ENCODE results near the gene GHR. TPM values are rescaled to one million over a fixed set of nuclear protein-coding genes. Genes with fewer than 3 reads are reported as not detected.
A peak's percentile ranks its signal among the peaks of the same experiment; 100 is the strongest.

GHR gene
- total RNA-seq, 1 donor, result 5.4 TPM

DNA sequence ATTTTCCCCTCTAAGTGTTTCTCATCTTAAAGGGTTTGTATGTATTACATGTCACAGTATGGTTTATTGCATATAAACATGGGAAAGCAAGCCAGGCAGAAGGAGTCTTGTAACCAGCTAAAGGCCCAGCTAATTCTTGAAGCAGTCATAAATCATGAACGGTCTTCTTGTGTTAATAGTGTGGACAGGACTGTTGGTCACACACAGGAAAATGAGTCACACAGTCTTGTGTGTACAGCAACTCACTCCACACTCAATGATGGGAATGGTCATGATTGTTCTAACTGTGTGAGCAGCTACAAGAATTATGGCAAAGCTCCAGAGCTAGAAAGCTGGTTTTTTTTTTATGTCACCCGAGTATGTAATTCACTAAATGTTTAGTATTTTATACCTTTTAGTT is 123.9 kb downstream of the GHR start:
- H3K4me3 ChIP-seq (ENCODE audit: insufficient read depth, low read length), result no peak overlapping the region
- H3K79me2 ChIP-seq (ENCODE audit: insufficient read depth, low read length), result no peaks in the 10 kb centered on the region
- no peaks in the 10 kb centered on the region for H3K36me3 ChIP-seq (ENCODE audit: insufficient read depth, low read length)
- peak; percentile 46 for DNase-seq (ENCODE audit: insufficient read length, low spot score, missing footprints)
- H3K4me1 ChIP-seq (ENCODE audit: insufficient read depth, low read length), result no peaks in the 10 kb centered on the region
- no peak overlapping the region for H2AFZ ChIP-seq (ENCODE audit: low read length)
- no peak overlapping the region for H3K4me2 ChIP-seq (ENCODE audit: insufficient read depth, low read length)
- no peaks in the 10 kb centered on the region for H3K27me3 ChIP-seq (ENCODE audit: insufficient read depth, low read length)
- no peaks in the 10 kb centered on the region for H3K9me3 ChIP-seq (ENCODE audit: low read depth, low read length)
- H4K20me1 ChIP-seq (ENCODE audit: insufficient read depth, low read length), result no peaks in the 10 kb centered on the region
- no peak overlapping the region for H3K27ac ChIP-seq (ENCODE audit: low read depth, low read length)
- no peak for TF ChIP-seq CTCF (IDR thresholded peaks at IDR 0.05; ENCODE audit: extremely low read depth, low read depth, low read length)

GRCh38 chr5:42547894-42548293 is 124.7 kb downstream of the GHR start:
- Histone ChIP-seq H3K27ac (ENCODE audit: low read depth, low read length) (no peak overlapping the region), H3K4me1 (ENCODE audit: insufficient read depth, low read length) (no peaks in the 10 kb centered on the region), H3K27me3 (ENCODE audit: insufficient read depth, low read length) (no peaks in the 10 kb centered on the region), H3K79me2 (ENCODE audit: insufficient read depth, low read length) (no peaks in the 10 kb centered on the region), H3K36me3 (ENCODE audit: insufficient read depth, low read length) (no peaks in the 10 kb centered on the region), H3K9me3 (ENCODE audit: low read depth, low read length) (no peaks in the 10 kb centered on the region), H2AFZ (ENCODE audit: low read length) (no peak overlapping the region), H4K20me1 (ENCODE audit: insufficient read depth, low read length) (no peaks in the 10 kb centered on the region), H3K4me2 (ENCODE audit: insufficient read depth, low read length) (no peak overlapping the region), H3K4me3 (ENCODE audit: insufficient read depth, low read length) (no peak overlapping the region)
- TF ChIP-seq CTCF (IDR thresholded peaks at IDR 0.05; ENCODE audit: extremely low read depth, low read depth, low read length), result no peak
- no peak for DNase-seq (ENCODE audit: insufficient read length, low spot score, missing footprints)

- H3K9me3 ChIP-seq (ENCODE audit: low read depth, low read length), result no peaks in the 10 kb centered on the region
- no peaks in the 10 kb centered on the region for H4K20me1 ChIP-seq (ENCODE audit: insufficient read depth, low read length)
- H2AFZ ChIP-seq (ENCODE audit: low read length), result no peak overlapping the region
- no peaks in the 10 kb centered on the region for H3K36me3 ChIP-seq (ENCODE audit: insufficient read depth, low read length)
- H3K4me2 ChIP-seq (ENCODE audit: insufficient read depth, low read length), result no peak overlapping the region
- H3K27ac ChIP-seq (ENCODE audit: low read depth, low read length), result no peak overlapping the region
- DNase-seq (ENCODE audit: insufficient read length, low spot score, missing footprints), result no peak
- no peak overlapping the region for H3K4me3 ChIP-seq (ENCODE audit: insufficient read depth, low read length)
- no peak for TF ChIP-seq CTCF (IDR thresholded peaks at IDR 0.05; ENCODE audit: extremely low read depth, low read depth, low read length)
- H3K79me2 ChIP-seq (ENCODE audit: insufficient read depth, low read length), result no peaks in the 10 kb centered on the region
- H3K27me3 ChIP-seq (ENCODE audit: insufficient read depth, low read length), result no peaks in the 10 kb centered on the region
- H3K4me1 ChIP-seq (ENCODE audit: insufficient read depth, low read length), result no peaks in the 10 kb centered on the region
Measured at GRCh38 chr5:42552597-42552996, 129.4 kb downstream of the GHR start.

DNA sequence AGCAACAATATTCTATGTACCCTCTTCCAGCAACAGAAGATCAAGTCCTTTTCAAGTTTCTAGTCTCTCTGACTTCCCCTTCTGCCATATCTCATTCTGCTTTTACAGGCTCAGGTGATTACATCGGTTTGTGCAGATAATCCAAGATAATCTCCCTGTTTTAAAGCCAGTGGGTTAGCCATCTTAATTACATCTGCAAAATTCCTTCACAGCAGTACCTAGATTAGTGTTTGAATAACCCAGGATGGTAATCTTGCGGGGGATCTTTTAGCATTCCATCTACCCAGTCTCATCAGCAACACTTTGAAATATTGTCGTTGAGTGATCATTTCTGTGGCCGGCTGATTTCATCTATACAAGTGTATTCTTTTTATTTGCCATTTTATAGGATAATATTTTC is 130.2 kb downstream of the GHR start:
- no peaks in the 10 kb centered on the region for H3K4me1 ChIP-seq (ENCODE audit: insufficient read depth, low read length)
- H3K27me3 ChIP-seq (ENCODE audit: insufficient read depth, low read length), result no peaks in the 10 kb centered on the region
- H3K4me3 ChIP-seq (ENCODE audit: insufficient read depth, low read length), result no peak overlapping the region
- no peak overlapping the region for H3K27ac ChIP-seq (ENCODE audit: low read depth, low read length)
- H3K79me2 ChIP-seq (ENCODE audit: insufficient read depth, low read length), result no peaks in the 10 kb centered on the region
- TF ChIP-seq CTCF (IDR thresholded peaks at IDR 0.05; ENCODE audit: extremely low read depth, low read depth, low read length), result no peak
- H3K36me3 ChIP-seq (ENCODE audit: insufficient read depth, low read length), result no peaks in the 10 kb centered on the region
- no peaks in the 10 kb centered on the region for H3K9me3 ChIP-seq (ENCODE audit: low read depth, low read length)
- no peak overlapping the region for H2AFZ ChIP-seq (ENCODE audit: low read length)
- no peaks in the 10 kb centered on the region for H4K20me1 ChIP-seq (ENCODE audit: insufficient read depth, low read length)
- H3K4me2 ChIP-seq (ENCODE audit: insufficient read depth, low read length), result no peak overlapping the region
- DNase-seq (ENCODE audit: insufficient read length, low spot score, missing footprints), result no peak

Data from osteoblast (primary cell).